ENCODE measurements around the gene PTPRT. TPM values are rescaled to one million over a fixed set of nuclear protein-coding genes. Genes with fewer than 3 reads are reported as not detected.

The PTPRT gene
- total and polyA plus RNA-seq, 10 of the 15 experiments (the other 5 are each of a cell fraction or from before 2014, with no cell fraction given): not detected

DNA sequence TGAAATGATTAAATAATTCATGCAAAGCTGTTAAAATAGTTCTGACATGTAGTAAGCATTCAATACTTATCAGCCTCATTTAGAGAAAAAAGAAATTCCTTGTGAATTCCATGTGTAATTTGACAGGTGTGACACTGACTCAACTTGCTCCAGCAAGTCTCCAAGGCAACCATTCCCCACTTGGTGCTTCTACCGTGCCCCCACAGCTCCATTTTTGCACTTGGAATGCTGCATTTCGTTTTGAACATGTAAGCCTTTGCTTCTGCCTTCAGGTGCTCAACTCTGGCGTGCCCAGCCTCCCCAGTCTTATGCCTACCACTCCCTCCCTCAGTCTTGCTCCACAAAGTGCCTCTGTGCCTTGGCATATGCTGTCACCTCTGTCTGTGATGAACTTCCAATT lies 810.9 kb downstream of the PTPRT start:
- intact Hi-C loops (cut with micrococcal nuclease; ENCODE audit: unreplicated experiment): no loop called here
- CTCF ChIA-PET: no interaction called here
- no peaks in the 10 kb centered on the region for H3K36me3 ChIP-seq (ENCODE audit: control insufficient read depth in 2 of 2, insufficient read depth in 2 of 2, low read length in 1 of 2)
- WGBS (ENCODE audit: insufficient coverage, insufficient replicate concordance, low lambda C conversion rate, missing lambda C conversion rate): 4% methylated on average over 3 of the region's 3 CpGs
- H3K4me2 ChIP-seq (ENCODE audit: control insufficient read depth, insufficient read depth): no peak overlapping the region
- SMC1A ChIA-PET (ENCODE audit: uncharacterized antibody, unreplicated experiment): no interaction called here
- BruUV-seq (replicated peaks): no TSS peak
- in situ Hi-C loops (cut with MboI): no loop called here
- DNase-seq (ENCODE audit: low read depth, low spot score) (no peak), ATAC-seq (no peak), FAIRE-seq (no peak)
- H3K27ac ChIP-seq (ENCODE audit: control insufficient read depth, insufficient read depth): no peak overlapping the region
- no peak overlapping the region for H3K9ac ChIP-seq (ENCODE audit: control insufficient read depth, insufficient read depth, low read length)
- RAD21 ChIA-PET (ENCODE audit: unreplicated experiment): no interaction called here
- POLR2A ChIA-PET: no interaction called here
- no peak overlapping the region for H3K4me3 ChIP-seq
- H4K20me1 ChIP-seq (ENCODE audit: control insufficient read depth, insufficient read depth): no peaks in the 10 kb centered on the region
- no peaks in the 10 kb centered on the region for H3K4me1 ChIP-seq (ENCODE audit: control insufficient read depth, insufficient read depth, low read length)
- no peak overlapping the region for H2AFZ ChIP-seq (ENCODE audit: control insufficient read depth, low read depth, low read length)
- no peaks in the 10 kb centered on the region for H3K9me3 ChIP-seq (replicated peaks; ENCODE audit: control insufficient read depth, insufficient read depth, low read length)
- H3K27me3 ChIP-seq (replicated peaks in 1 of 2; ENCODE audit: control insufficient read depth in 2 of 2, insufficient read depth in 2 of 2, low read length in 1 of 2): no peaks in the 10 kb centered on the region
- H3K79me2 ChIP-seq (ENCODE audit: control insufficient read depth, insufficient read depth, low read length): no peaks in the 10 kb centered on the region
- TF ChIP-seq ZNF274 (IDR thresholded peaks at IDR 0.05; ENCODE audit: insufficient read depth, insufficient read length) (no peak), ZBTB40 (IDR thresholded peaks at IDR 0.05; ENCODE audit: borderline replicate concordance) (no peak), SIN3A (IDR thresholded peaks at IDR 0.05; ENCODE audit: low read depth, low read length) (no peak), JUNB (IDR thresholded peaks at IDR 0.05) (no peak), ZNF384 (IDR thresholded peaks at IDR 0.05; ENCODE audit: borderline replicate concordance, low read depth, low read length) (no peak), HCFC1 (IDR thresholded peaks at IDR 0.05; ENCODE audit: low read length) (no peak), RUNX3 (IDR thresholded peaks at IDR 0.05; ENCODE audit: low read length) (no peak), CUX1 (IDR thresholded peaks at IDR 0.05; ENCODE audit: insufficient replicate concordance, low read depth, low read length) (no peak), FOXM1 (IDR thresholded peaks at IDR 0.05; ENCODE audit: low read depth, low read length) (no peak)
- TF ChIP-seq, protein P1, sequence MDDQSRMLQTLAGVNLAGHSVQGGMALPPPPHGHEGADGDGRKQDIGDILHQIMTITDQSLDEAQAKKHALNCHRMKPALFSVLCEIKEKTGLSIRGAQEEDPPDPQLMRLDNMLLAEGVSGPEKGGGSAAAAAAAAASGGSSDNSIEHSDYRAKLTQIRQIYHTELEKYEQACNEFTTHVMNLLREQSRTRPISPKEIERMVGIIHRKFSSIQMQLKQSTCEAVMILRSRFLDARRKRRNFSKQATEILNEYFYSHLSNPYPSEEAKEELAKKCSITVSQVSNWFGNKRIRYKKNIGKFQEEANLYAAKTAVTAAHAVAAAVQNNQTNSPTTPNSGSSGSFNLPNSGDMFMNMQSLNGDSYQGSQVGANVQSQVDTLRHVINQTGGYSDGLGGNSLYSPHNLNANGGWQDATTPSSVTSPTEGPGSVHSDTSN (IDR thresholded peaks at IDR 0.05; ENCODE audit: insufficient replicate concordance, low read depth, low read length): no peak
- TF ChIP-seq, protein P2, sequence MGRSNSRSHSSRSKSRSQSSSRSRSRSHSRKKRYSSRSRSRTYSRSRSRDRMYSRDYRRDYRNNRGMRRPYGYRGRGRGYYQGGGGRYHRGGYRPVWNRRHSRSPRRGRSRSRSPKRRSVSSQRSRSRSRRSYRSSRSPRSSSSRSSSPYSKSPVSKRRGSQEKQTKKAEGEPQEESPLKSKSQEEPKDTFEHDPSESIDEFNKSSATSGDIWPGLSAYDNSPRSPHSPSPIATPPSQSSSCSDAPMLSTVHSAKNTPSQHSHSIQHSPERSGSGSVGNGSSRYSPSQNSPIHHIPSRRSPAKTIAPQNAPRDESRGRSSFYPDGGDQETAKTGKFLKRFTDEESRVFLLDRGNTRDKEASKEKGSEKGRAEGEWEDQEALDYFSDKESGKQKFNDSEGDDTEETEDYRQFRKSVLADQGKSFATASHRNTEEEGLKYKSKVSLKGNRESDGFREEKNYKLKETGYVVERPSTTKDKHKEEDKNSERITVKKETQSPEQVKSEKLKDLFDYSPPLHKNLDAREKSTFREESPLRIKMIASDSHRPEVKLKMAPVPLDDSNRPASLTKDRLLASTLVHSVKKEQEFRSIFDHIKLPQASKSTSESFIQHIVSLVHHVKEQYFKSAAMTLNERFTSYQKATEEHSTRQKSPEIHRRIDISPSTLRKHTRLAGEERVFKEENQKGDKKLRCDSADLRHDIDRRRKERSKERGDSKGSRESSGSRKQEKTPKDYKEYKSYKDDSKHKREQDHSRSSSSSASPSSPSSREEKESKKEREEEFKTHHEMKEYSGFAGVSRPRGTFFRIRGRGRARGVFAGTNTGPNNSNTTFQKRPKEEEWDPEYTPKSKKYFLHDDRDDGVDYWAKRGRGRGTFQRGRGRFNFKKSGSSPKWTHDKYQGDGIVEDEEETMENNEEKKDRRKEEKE (IDR thresholded peaks at IDR 0.05): no peak
